ENCODE data around the gene RTL5.

DNA sequence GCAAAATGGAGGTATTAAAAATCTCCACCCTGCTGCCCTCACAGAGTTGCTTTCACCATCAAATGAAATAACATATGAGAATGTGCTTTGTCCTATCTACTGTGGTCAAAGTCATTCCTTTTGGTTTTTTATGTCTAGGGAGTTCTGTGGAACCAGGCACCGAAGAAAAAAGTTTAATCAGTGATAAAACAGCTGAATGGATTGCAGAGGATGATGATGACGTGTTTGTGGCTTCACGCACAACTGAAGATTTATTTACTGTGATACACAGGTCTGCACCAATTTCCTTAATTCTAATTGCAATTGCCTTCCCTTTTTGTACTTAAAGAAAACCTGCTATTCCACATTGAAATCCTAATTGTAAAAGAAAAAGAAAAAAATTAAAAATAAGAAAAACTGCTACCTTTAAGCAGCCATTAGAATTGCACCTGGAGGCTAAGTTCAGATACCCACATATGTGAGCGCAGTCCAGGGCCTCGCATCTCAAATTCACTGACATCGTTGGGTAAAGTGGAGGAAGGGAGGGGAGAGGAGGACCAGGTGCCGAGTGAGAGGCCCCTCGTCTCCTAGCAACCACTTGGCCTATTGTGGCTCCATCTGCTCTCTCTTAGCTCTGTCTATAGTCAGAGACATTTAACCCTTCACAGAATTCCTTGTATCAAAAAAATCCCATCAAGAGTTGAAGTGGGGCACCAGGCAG is 10.5 kb upstream of the RTL5 start:
- TF ChIP-seq, protein P1, sequence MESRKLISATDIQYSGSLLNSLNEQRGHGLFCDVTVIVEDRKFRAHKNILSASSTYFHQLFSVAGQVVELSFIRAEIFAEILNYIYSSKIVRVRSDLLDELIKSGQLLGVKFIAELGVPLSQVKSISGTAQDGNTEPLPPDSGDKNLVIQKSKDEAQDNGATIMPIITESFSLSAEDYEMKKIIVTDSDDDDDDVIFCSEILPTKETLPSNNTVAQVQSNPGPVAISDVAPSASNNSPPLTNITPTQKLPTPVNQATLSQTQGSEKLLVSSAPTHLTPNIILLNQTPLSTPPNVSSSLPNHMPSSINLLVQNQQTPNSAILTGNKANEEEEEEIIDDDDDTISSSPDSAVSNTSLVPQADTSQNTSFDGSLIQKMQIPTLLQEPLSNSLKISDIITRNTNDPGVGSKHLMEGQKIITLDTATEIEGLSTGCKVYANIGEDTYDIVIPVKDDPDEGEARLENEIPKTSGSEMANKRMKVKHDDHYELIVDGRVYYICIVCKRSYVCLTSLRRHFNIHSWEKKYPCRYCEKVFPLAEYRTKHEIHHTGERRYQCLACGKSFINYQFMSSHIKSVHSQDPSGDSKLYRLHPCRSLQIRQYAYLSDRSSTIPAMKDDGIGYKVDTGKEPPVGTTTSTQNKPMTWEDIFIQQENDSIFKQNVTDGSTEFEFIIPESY (IDR thresholded peaks at IDR 0.05), result no peak
- TF ChIP-seq, protein P2, sequence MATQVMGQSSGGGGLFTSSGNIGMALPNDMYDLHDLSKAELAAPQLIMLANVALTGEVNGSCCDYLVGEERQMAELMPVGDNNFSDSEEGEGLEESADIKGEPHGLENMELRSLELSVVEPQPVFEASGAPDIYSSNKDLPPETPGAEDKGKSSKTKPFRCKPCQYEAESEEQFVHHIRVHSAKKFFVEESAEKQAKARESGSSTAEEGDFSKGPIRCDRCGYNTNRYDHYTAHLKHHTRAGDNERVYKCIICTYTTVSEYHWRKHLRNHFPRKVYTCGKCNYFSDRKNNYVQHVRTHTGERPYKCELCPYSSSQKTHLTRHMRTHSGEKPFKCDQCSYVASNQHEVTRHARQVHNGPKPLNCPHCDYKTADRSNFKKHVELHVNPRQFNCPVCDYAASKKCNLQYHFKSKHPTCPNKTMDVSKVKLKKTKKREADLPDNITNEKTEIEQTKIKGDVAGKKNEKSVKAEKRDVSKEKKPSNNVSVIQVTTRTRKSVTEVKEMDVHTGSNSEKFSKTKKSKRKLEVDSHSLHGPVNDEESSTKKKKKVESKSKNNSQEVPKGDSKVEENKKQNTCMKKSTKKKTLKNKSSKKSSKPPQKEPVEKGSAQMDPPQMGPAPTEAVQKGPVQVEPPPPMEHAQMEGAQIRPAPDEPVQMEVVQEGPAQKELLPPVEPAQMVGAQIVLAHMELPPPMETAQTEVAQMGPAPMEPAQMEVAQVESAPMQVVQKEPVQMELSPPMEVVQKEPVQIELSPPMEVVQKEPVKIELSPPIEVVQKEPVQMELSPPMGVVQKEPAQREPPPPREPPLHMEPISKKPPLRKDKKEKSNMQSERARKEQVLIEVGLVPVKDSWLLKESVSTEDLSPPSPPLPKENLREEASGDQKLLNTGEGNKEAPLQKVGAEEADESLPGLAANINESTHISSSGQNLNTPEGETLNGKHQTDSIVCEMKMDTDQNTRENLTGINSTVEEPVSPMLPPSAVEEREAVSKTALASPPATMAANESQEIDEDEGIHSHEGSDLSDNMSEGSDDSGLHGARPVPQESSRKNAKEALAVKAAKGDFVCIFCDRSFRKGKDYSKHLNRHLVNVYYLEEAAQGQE (IDR thresholded peaks at IDR 0.05), result no peak
- TF ChIP-seq, protein P3, sequence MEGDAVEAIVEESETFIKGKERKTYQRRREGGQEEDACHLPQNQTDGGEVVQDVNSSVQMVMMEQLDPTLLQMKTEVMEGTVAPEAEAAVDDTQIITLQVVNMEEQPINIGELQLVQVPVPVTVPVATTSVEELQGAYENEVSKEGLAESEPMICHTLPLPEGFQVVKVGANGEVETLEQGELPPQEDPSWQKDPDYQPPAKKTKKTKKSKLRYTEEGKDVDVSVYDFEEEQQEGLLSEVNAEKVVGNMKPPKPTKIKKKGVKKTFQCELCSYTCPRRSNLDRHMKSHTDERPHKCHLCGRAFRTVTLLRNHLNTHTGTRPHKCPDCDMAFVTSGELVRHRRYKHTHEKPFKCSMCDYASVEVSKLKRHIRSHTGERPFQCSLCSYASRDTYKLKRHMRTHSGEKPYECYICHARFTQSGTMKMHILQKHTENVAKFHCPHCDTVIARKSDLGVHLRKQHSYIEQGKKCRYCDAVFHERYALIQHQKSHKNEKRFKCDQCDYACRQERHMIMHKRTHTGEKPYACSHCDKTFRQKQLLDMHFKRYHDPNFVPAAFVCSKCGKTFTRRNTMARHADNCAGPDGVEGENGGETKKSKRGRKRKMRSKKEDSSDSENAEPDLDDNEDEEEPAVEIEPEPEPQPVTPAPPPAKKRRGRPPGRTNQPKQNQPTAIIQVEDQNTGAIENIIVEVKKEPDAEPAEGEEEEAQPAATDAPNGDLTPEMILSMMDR (IDR thresholded peaks at IDR 0.05; ENCODE audit: low read depth, low read length, missing input control), result no peak
- no peak for TF ChIP-seq TAF1 (conservative IDR thresholded peaks at IDR 0.05)
- no peak for TF ChIP-seq NR2F2 (IDR thresholded peaks at IDR 0.05)
- TF ChIP-seq, protein P4, sequence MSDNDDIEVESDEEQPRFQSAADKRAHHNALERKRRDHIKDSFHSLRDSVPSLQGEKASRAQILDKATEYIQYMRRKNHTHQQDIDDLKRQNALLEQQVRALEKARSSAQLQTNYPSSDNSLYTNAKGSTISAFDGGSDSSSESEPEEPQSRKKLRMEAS (IDR thresholded peaks at IDR 0.05), result no peak
- TF ChIP-seq GABPA (IDR thresholded peaks at IDR 0.05 in 1 of 2, conservative IDR thresholded peaks at IDR 0.05 in 1 of 2), result no peak
- TF ChIP-seq SP1 (IDR thresholded peaks at IDR 0.05), result no peak
- no peak for TF ChIP-seq YY1 (IDR thresholded peaks at IDR 0.05)
